GM21390 (cell line): ENCODE data around the gene TUT7.
"Not testable (repeated sequence)": the region's sequence is repeated elsewhere in the genome, so short reads cannot be mapped to it uniquely, and the experiment has no call there.

Source experiments
- ATAC-seq: cut with Tn5 transposase; IDR thresholded peaks from one replicate; pipeline ENCODE4 v1.9.1; 2021; ENCODE audit not compliant: unreplicated experiment

The TUT7 gene, protein sequence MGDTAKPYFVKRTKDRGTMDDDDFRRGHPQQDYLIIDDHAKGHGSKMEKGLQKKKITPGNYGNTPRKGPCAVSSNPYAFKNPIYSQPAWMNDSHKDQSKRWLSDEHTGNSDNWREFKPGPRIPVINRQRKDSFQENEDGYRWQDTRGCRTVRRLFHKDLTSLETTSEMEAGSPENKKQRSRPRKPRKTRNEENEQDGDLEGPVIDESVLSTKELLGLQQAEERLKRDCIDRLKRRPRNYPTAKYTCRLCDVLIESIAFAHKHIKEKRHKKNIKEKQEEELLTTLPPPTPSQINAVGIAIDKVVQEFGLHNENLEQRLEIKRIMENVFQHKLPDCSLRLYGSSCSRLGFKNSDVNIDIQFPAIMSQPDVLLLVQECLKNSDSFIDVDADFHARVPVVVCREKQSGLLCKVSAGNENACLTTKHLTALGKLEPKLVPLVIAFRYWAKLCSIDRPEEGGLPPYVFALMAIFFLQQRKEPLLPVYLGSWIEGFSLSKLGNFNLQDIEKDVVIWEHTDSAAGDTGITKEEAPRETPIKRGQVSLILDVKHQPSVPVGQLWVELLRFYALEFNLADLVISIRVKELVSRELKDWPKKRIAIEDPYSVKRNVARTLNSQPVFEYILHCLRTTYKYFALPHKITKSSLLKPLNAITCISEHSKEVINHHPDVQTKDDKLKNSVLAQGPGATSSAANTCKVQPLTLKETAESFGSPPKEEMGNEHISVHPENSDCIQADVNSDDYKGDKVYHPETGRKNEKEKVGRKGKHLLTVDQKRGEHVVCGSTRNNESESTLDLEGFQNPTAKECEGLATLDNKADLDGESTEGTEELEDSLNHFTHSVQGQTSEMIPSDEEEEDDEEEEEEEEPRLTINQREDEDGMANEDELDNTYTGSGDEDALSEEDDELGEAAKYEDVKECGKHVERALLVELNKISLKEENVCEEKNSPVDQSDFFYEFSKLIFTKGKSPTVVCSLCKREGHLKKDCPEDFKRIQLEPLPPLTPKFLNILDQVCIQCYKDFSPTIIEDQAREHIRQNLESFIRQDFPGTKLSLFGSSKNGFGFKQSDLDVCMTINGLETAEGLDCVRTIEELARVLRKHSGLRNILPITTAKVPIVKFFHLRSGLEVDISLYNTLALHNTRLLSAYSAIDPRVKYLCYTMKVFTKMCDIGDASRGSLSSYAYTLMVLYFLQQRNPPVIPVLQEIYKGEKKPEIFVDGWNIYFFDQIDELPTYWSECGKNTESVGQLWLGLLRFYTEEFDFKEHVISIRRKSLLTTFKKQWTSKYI (N-terminal part only)

GRCh38 chr9:86354011-86354817, at the start of gene TUT7:
Gene TUT7, minus strand, starts transcription at chr9:86354410. Its CDS starts 1,211 bp downstream, at chr9:86353199.
- ATAC-seq: peak; percentile 75

DNA sequence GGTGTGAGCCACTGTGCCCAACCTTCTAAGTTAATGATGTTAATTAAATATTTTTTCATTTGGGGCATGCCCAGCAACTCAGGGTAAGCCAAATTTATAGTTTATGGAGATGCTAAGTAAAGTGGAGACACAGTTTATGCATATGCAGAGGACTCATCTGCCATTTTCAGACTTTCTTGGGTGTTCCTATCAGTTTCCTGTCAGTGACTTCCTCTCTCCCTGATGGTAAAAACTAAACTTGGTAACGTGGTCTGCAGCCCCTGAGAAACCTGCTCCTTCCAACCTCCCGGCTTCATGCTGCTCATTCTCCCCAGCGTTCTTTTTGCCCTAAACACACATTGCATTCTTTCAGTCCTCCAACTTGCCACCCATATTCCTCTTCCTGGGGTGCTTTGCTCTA, 48.4 kb upstream of the TUT7 start:
- no peak for ATAC-seq

DNA sequence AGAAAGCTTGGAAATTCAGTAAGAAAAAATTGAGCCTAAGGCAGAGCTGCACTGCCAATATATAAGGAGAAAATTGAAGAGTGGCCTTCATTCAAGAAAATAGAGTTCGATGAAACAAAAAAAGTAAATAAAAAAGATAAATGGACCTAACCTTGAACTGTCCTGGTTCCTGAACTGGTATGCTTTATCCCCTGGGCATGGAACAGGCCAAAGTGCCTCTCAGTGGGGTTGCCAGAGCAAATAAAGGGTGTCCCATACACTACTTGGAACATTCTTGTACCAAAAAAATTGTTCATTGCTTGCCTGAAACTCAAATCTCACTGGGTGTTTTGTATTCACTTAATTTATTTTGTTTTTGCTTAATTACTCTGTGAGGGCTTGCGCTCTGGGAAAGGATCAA, 42.2 kb upstream of the TUT7 start:
- ATAC-seq: no peak

DNA sequence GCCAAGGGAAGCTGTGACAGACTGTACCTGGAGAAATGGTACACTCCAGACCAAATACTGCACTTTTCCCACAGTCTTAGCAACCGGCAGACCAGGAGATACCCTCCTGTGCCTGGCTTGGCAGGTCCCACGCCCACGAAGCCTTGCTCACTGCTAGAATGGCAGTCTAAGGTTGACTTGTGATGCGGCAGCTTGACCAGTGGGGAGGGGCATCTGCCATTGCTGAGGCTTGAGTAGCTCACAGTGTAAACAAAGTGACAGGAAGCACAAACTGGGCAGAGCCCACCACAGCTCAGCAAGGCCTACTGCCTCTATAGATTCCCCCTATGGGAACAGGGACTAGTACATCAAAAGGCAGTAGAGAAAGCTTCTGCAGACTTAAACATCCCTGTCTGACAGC, 36.0 kb upstream of the TUT7 start:
- ATAC-seq: not testable (repeated sequence)

DNA sequence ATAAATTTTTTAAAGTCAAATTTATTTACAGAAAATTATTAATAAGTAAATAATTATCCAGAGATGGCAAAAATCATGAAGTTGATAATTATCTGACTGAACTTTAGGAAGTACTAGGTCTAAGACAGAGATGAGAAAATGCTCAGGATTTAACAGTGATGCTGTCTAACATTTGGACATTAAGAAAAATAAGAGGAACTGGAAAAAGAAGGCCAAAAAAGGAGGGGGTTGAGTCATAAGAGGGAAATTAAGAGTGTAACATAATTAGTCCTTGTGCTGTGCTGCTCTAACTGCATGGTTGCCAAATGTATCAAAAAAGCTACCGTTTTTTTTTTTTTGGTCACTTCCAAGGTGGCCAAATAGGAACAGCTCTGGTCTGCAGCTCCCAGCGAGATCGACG, 35.4 kb upstream of the TUT7 start:
- no peak for ATAC-seq

DNA sequence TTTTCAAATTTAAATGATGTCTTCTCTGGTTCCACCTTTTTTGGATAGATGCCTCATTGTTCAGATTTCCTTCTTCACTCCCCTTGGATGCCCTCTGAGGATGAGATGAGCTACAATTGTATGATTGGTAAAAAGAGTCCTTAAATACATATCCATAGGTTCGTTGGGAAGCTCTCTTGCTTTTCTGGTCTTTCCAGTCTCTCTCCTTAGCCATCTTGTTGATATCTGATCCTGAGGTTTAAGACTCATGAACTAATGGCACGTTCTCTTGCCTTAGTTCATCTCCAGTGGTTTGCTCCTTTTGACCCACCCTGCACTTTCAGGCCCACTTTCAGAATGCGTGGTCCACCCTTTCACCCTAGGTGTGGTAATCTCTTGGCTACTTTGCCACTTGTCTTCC, 33.2 kb upstream of the TUT7 start:
- ATAC-seq: no peak

DNA sequence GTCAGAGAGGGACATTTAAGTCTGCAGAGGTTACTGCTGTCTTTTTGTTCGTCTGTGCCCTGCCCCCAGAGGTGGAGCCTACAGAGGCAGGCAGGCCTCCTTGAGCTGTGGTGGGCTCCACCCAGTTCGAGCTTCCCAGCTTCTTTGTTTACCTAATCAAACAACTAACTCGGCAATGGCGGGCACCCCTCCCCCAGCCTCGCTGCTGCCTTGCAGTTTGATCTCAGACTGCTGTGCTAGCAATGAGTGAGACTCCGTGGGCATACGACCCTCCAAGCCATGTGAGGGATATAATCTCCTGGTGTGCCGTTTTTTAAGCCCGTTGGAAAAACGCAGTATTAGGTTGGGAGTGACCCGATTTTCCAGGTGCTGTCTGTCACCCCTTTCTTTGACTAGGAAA, 28.8 kb upstream of the TUT7 start:
- ATAC-seq: not testable (repeated sequence)

GRCh38 chr9:86376016-86376415, 21.8 kb upstream of the TUT7 start:
- no peak for ATAC-seq

DNA sequence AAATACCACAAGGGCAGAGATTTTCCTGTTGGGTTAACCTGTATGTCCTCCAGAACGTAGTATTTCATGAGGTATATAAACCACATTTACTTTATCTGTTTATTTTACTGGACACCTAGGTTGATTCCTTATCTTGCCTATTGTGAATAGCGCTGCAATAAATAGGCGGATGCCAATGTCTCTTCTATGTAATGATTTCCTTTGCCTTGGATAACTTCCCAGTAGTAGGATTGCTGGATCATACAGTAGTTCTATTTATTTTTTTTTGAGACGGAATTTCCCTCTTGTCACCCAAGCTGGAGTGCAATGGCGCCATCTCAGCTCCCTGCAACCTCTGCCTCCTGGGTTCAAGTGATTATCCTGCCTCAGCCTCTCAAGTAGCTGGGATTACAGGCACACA, 15.6 kb upstream of the TUT7 start:
- no peak for ATAC-seq

GRCh38 chr9:86368871-86369521, 14.8 kb upstream of the TUT7 start:
- ATAC-seq: no peak

DNA sequence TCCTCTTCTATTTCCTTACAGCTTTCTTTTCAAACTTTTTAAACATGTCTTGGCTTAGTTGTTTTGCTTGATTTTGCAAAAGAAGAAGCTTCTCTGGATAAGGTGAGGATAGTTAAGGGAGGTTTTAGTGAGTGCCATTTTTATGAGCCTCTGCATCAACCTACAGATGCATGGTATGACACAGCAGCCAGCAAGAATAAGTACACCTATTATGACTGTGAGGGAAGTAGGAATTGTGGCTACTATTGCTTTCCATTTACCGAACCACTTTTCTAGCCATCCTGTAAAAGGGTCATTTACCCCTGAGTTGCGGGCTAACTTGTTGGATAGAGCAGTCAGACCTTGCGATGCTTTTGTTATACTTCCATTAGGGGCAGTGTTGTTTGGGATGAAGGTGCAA, 7.0 kb upstream of the TUT7 start:
- no peak for ATAC-seq

DNA sequence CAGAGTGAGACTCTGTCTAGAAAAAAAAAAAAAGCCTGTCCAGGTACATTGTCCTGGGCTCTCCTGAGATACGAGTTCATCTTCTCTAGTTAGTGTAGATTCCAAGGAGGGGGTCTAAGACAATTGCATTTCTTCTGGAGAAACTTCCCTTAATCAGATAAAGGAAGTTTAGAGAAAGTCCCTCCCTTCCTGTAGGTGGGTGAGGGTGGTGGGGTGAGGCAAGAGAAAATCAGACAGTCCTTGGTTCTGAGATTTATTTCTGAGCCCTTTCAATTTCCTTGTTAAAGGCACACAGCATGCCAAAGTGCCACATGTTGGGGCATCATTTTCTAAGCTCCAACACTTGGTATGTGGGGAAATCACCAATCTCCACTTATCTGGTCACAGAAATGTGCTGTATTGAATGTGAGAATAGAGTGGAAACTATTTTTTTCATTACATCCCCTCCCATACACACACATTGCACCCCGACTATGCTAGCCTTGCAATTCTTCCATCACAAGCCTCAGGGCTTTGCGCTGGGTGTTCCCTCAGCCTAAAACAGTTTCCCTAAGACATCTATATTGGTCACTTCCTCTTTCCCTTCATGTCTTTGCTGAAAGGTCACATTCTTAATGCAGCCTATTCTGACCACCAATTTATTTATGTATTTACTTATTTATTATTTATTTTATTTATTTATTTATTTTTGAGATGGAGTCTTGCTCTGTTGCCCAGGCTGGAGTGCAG, 5.1 kb upstream of the TUT7 start:
- no peak for ATAC-seq

DNA sequence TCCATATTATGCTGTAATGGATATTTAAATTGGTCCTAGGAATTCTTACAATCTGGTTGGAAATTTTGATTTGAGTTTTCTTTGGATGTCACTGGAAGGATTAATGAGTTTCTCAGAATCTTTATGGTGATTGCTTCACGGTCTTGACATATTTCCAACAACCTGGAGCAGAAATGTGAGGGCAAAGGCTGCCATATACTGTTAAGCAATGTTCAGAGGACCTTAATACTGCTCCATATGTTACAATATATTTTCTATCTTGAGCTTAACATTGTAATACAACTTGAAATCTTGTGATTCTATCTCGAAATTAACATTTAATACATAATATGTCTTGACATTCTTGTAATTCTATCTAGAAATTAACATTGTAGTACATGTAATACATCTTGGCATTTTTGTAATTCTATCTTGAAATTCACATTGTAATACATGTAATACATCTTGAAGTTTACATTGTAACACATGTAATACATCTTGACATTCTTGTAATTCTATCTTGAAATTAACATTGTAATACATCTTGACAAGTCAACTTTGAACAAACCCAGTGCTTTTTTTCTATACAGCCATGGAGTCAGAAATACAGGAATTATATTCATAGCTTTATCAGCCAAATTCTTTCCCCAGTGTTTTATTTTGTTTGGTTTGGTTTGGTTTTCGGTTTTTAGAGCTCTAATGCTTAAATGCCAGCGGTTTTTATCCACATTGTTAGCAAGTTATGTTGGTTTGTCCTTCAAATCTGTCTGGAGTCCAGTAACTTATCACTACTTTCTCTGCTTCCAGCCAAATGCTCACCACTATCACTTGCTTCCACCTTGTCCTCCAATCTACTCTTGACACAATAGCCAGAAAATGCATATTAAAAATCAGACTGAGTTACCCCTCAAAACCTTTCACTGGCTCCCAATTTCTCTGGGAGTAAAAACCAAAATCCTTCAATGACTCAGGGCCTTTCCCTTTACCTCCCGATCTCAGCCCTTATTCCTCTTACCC, 3.0 kb upstream of the TUT7 start:
- ATAC-seq: no peak

- ATAC-seq: no peak
Measured at GRCh38 chr9:86355814-86356213, 1.6 kb upstream of the TUT7 start.

GRCh38 chr9:86354818-86355309, 654 bp upstream of the TUT7 start:
- ATAC-seq: no peak

- ATAC-seq: no peak
Measured at GRCh38 chr9:86353655-86354010, 577 bp downstream of the TUT7 start.

- ATAC-seq: no peak
Measured at GRCh38 chr9:86352440-86353077, 1.7 kb downstream of the TUT7 start.

- no peak for ATAC-seq
Measured at GRCh38 chr9:86351880-86352279, 2.3 kb downstream of the TUT7 start.
